Measurements from ENCODE around the gene ATP6V0A1. TPM values are rescaled to one million over a fixed set of nuclear protein-coding genes. Genes with fewer than 3 reads are reported as not detected.

The ATP6V0A1 gene
- total RNA-seq, 3 donors from 2014 or later = 88.5 to 105 (median 95.6) TPM

DNA sequence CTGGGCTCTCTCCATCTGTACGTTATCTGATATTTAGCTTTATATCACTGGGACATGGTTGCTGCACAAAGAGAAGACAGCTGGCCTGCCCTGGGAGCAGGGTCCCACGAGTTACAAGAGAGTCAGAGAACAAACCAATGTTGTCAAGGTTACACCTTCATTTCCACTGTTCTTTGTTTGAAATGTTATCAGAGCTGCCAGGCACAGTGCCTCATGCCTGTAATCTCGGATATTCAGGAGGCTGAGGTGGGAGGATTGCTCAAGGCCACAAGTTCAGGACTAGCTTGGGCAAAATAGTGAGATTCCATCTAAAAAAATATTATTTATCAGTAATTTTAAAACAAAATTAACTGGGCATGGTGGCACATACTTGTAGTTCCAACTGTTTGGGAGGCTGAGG, 34.6 kb downstream of the ATP6V0A1 start:
- no peak for DNase-seq
- no peak overlapping the region for H3K4me3 ChIP-seq

DNA sequence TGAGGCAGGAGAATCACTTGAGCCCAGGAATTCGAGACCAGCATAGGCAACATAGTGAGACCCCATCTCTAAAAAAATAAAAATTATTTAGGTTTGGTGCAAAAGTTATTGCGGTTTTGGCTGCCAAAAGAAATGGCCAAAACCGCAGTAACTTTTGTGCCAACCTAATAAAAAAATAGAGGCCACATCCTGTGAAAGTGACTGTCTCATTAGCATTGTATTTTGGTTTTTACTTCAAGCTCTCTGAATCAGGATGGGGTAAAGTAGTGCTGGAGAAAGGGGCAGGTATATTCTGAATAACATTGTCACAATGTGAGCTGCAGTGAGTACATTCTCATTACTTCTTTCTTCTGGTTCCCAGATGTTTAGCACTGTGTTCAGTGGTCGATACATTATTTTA, 36.0 kb downstream of the ATP6V0A1 start:
- DNase-seq (no peak), ATAC-seq (no peak)
- Histone ChIP-seq H3K9me3 (no peaks in the 10 kb centered on the region), H3K4me1 (ENCODE audit: low read depth) (no peaks in the 10 kb centered on the region), H3K36me3 (ENCODE audit: low read depth) (peaks cover 5% of the 10 kb centered on the region), H3K4me3 (no peak overlapping the region)
- intact Hi-C loops (cut with DNase I, micrococcal nuclease) = no loop called here
- TF ChIP-seq, protein P1, sequence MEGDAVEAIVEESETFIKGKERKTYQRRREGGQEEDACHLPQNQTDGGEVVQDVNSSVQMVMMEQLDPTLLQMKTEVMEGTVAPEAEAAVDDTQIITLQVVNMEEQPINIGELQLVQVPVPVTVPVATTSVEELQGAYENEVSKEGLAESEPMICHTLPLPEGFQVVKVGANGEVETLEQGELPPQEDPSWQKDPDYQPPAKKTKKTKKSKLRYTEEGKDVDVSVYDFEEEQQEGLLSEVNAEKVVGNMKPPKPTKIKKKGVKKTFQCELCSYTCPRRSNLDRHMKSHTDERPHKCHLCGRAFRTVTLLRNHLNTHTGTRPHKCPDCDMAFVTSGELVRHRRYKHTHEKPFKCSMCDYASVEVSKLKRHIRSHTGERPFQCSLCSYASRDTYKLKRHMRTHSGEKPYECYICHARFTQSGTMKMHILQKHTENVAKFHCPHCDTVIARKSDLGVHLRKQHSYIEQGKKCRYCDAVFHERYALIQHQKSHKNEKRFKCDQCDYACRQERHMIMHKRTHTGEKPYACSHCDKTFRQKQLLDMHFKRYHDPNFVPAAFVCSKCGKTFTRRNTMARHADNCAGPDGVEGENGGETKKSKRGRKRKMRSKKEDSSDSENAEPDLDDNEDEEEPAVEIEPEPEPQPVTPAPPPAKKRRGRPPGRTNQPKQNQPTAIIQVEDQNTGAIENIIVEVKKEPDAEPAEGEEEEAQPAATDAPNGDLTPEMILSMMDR (IDR thresholded peaks at IDR 0.05) = no peak

More for the DNA sequence above, 34.6 kb downstream of the ATP6V0A1 start:
- no peak for ATAC-seq
- intact Hi-C loops (cut with DNase I, micrococcal nuclease) = no loop called here
- H3K36me3 ChIP-seq (ENCODE audit: low read depth) = peaks cover 11% of the 10 kb centered on the region
- no peaks in the 10 kb centered on the region for H3K9me3 ChIP-seq
- TF ChIP-seq, protein P1 (IDR thresholded peaks at IDR 0.05) = no peak
- no peaks in the 10 kb centered on the region for H3K4me1 ChIP-seq (ENCODE audit: low read depth)

DNA sequence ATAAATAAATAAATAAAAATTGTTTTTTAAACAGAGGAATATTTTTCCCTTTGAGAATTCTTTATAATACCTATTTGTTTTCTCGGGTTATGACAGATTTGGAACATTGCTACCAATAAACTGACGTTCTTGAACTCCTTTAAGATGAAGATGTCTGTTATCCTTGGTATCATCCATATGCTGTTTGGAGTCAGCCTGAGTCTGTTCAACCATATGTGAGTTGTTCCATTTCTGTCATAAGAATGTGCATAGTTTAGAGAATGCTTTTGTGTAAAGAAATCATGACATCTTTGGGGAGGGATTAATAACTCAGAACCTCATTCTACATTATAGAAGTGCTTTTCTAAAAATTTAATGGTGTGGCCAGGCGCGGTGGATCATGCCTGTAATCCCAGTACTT, 40.1 kb downstream of the ATP6V0A1 start:
- Histone ChIP-seq H3K4me1 (ENCODE audit: low read depth) (no peaks in the 10 kb centered on the region), H3K4me3 (no peak overlapping the region), H3K9me3 (no peaks in the 10 kb centered on the region), H3K36me3 (ENCODE audit: low read depth) (peaks cover 20% of the 10 kb centered on the region)
- intact Hi-C loops (cut with DNase I, micrococcal nuclease) = no loop called here
- DNase-seq (no peak), ATAC-seq (no peak)
- TF ChIP-seq, protein P1 (IDR thresholded peaks at IDR 0.05) = no peak

DNA sequence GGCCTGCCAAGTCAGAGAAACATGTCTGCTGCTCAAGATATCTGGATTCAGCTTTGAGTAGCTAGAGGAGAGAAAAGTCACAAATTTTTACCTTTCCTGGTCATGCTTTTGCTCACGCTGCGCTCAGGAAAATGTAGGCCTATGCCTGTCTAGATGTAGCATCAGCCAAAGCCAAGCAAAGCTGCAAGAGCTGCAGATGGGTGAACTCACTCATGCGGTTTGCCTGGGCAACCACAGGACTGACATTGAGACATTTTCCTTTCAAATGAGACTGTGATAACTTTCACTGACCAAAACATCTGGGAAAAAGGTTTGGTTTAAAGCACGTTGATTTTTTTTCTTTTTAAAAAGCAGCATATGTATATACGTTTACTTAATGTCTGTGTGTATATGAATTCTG, 43.4 kb downstream of the ATP6V0A1 start:
- intact Hi-C loops (cut with DNase I, micrococcal nuclease) = no loop called here
- ATAC-seq (no peak), DNase-seq (no peak)
- Histone ChIP-seq H3K4me1 (ENCODE audit: low read depth) (no peaks in the 10 kb centered on the region), H3K4me3 (no peak overlapping the region), H3K36me3 (ENCODE audit: low read depth) (peaks cover 23% of the 10 kb centered on the region), H3K9me3 (no peaks in the 10 kb centered on the region)
- TF ChIP-seq, protein P1 (IDR thresholded peaks at IDR 0.05) = no peak

DNA sequence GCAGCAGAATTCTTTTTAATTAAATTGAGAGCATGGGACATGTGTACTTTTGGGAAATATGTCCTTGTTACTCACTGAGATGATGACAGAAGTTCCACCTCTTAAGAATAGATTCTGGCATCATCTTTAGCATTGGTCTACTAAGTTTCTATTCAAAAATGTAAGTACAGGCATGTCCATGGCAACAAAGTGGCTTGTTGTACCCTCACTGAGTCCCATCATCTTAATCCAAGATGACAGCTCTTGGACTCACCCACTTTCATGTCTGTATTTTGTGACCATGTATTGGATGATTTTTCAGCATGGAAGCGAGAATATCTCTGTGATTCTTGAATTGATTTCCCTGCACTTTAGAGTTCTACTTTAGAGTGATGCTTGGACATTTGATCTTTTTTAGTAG, 44.2 kb downstream of the ATP6V0A1 start:
- H3K9me3 ChIP-seq = no peaks in the 10 kb centered on the region
- TF ChIP-seq, protein P1 (IDR thresholded peaks at IDR 0.05) = no peak
- peaks cover 23% of the 10 kb centered on the region for H3K36me3 ChIP-seq (ENCODE audit: low read depth)
- H3K4me3 ChIP-seq = no peak overlapping the region
- DNase-seq (no peak), ATAC-seq (no peak)
- intact Hi-C loops (cut with DNase I, micrococcal nuclease) = no loop called here
- H3K4me1 ChIP-seq (ENCODE audit: low read depth) = no peaks in the 10 kb centered on the region

DNA sequence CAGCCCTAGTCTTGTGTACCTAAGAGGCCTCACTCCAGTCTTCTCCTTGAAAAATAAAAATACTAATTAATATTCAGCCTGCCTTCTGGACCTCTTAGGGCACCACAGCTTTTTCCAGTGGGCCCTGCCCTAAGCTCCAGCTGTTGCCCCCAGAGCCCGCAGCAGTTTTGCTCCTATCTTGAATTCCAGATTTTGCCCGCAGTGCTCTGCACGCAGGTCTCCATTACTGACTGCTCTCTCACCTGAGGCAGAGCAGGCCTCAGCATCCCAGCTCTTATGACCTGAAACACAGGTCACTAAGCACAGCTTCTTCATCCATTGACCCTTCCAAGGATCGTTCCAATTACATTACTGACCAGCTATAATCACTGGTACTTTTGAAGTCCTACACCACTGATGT, 49.0 kb downstream of the ATP6V0A1 start:
- no peak for DNase-seq
- Histone ChIP-seq H3K9me3 (no peaks in the 10 kb centered on the region), H3K36me3 (ENCODE audit: low read depth) (peaks cover 10% of the 10 kb centered on the region), H3K4me1 (ENCODE audit: low read depth) (peaks cover 8% of the 10 kb centered on the region), H3K4me3 (no peak overlapping the region)
- intact Hi-C loops (cut with DNase I, micrococcal nuclease) = no loop called here
- no peak for ATAC-seq
- TF ChIP-seq, protein P1 (IDR thresholded peaks at IDR 0.05) = no peak

Data from mucosa of descending colon (tissue), 3 donors.